D721Med (cell line): Measurements from ENCODE around the gene PDE6B.
"Not testable (repeated sequence)": the region's sequence is repeated elsewhere in the genome, so short reads cannot be mapped to it uniquely, and the experiment has no call there.

ENCODE experiments used
- DNase-seq: peaks from one replicate; pipeline ENCODE4 v3.0.0; 2011; ENCODE audit warnings: low spot score; ENCODE audit not compliant: insufficient read length
- FAIRE-seq: peaks from 2 replicates; lab custom pipeline; 2011; peaks lifted over from hg19 to GRCh38; lab: Jason Lieb, UNC
- CTCF ChIP-seq: IDR thresholded peaks from 2 replicates; pipeline ENCODE4 v1.5.1; 2012; ENCODE audit warnings: mild to moderate bottlenecking, control low read depth; ENCODE audit not compliant: insufficient read depth; ENCODE audit errors: missing control alignments

Gene PDE6B

GRCh38 chr4:666436-666810 lies 41.0 kb downstream of the PDE6B start:
- no peak for TF ChIP-seq CTCF
- FAIRE-seq = no peak
- DNase-seq = no peak

GRCh38 chr4:666822-667544 lies 41.6 kb downstream of the PDE6B start:
- DNase-seq (no peak), FAIRE-seq (no peak)
- TF ChIP-seq CTCF = no peak

GRCh38 chr4:667545-667925 lies 42.2 kb downstream of the PDE6B start:
- TF ChIP-seq CTCF = no peak
- no peak for FAIRE-seq

GRCh38 chr4:668219-668618 lies 42.8 kb downstream of the PDE6B start:
- not testable (repeated sequence) for FAIRE-seq, DNase-seq

More at GRCh38 chr4:667545-667925, 42.2 kb downstream of the PDE6B start:
- no peak for DNase-seq

- peak; percentile 60 for DNase-seq
- FAIRE-seq = not testable (repeated sequence)
Observed at GRCh38 chr4:669806-670559, 44.6 kb downstream of the PDE6B start.

- no peak for FAIRE-seq
- no peak for TF ChIP-seq CTCF
- no peak for DNase-seq
Observed at GRCh38 chr4:671769-672168, 46.4 kb downstream of the PDE6B start.

GRCh38 chr4:673349-674091 lies 48.1 kb downstream of the PDE6B start:
- DNase-seq (no peak), FAIRE-seq (no peak)

More at GRCh38 chr4:673349-674091, 48.1 kb downstream of the PDE6B start:
- TF ChIP-seq CTCF = no peak
